Dedifferentiated amniotic fluid mesenchymal stem cell (primary cell): ENCODE data around the gene SHF.
"Not testable (repeated sequence)": the region's sequence is repeated elsewhere in the genome, so short reads cannot be mapped to it uniquely, and the experiment has no call there.

Experiments
- DNase-seq: peaks from one replicate; pipeline ENCODE4 v3.0.0-alpha.2; 2016; ENCODE audit errors: extremely low spot score

The SHF gene

GRCh38 chr15:45147606-45148005, 40.2 kb downstream of the SHF start:
- no peak for DNase-seq

GRCh38 chr15:45146405-45146804, 41.4 kb downstream of the SHF start:
- no peak for DNase-seq

GRCh38 chr15:45144775-45145174, 43.0 kb downstream of the SHF start:
- no peak for DNase-seq

- DNase-seq = no peak
These were observed 43.8 kb downstream of the SHF start for GRCh38 chr15:45143946-45144345.

GRCh38 chr15:45143056-45143455, 44.7 kb downstream of the SHF start:
- no peak for DNase-seq

- no peak for DNase-seq
These were observed 46.4 kb downstream of the SHF start for GRCh38 chr15:45141386-45141785.

GRCh38 chr15:45140557-45141250, 47.1 kb downstream of the SHF start:
- no peak for DNase-seq

GRCh38 chr15:45139770-45140169, 48.0 kb downstream of the SHF start:
- no peak for DNase-seq

GRCh38 chr15:45138814-45139765, 48.7 kb downstream of the SHF start:
- no peak for DNase-seq

- no peak for DNase-seq
These were observed 50.1 kb downstream of the SHF start for GRCh38 chr15:45137703-45138102.

- DNase-seq = no peak
These were observed 51.4 kb downstream of the SHF start for GRCh38 chr15:45136378-45136764.

- not testable (repeated sequence) for DNase-seq
These were observed 51.9 kb downstream of the SHF start for GRCh38 chr15:45135705-45136377.

GRCh38 chr15:45134682-45135604, 52.8 kb downstream of the SHF start:
- no peak for DNase-seq

GRCh38 chr15:45134046-45134445, 53.7 kb downstream of the SHF start:
- DNase-seq = no peak

- no peak for DNase-seq
These were observed 54.2 kb downstream of the SHF start for GRCh38 chr15:45133561-45133920.

- no peak for DNase-seq
These were observed 54.8 kb downstream of the SHF start for GRCh38 chr15:45132844-45133560.

GRCh38 chr15:45131510-45131909, 56.3 kb downstream of the SHF start:
- DNase-seq = no peak

- DNase-seq = no peak
These were observed 57.3 kb downstream of the SHF start for GRCh38 chr15:45130291-45131000.

- DNase-seq = no peak
These were observed 58.1 kb downstream of the SHF start, which contains the start of the genes DUOX1 and DUOXA1 for GRCh38 chr15:45129651-45130129. DUOX1 (plus strand) TSS chr15:45129994; CDS start chr15:45131967, 1,973 bp downstream. DUOXA1 (minus strand) TSS chr15:45129879; CDS start chr15:45123014, 6,865 bp downstream.
